K562 (cell line): Measurements from ENCODE around the gene STOX2. TPM values are rescaled to one million over a fixed set of nuclear protein-coding genes. Genes with fewer than 3 reads are reported as not detected.

Experiments
- ATAC-seq: fragments of 200-7000 bp; cut with Tn5 transposase; 3 replicates; pipeline ENCODE4 v1.9.1; 2020; ENCODE audit warnings: moderate library complexity
- BruUV-seq: library from RNA; stranded (reverse); fragments of 400-500 nt; replicated peaks from 2 replicates; lab custom pipeline; 2021; lab: Mats Ljungman, UMichigan
- CTCF ChIA-PET: fragments of 300-600 bp; formaldehyde crosslinking; extraction: SDS; loops from one replicate; lab custom pipeline; 2021; ENCODE audit warnings: low intra/inter-chr PET ratio; lab: Yijun Ruan, JAX
- POLR2A ChIA-PET: fragments of 300-600, 350-650 bp; sonication (Branson Sonifier 250); formaldehyde crosslinking; extraction: SDS; loops from one replicate; lab custom pipeline; 2021; ENCODE audit warnings: antibody characterized with exemption, inconsistent platforms; lab: Yijun Ruan, JAX
- DNase-seq, 4 experiments: peaks; one replicate each; pipeline versions ENCODE4 v3.0.0 to v3.0.0-alpha.2; 2011 to 2018; ENCODE audit warnings: low spot score in 3 of 4, mixed read lengths in 3 of 4; ENCODE audit errors: extremely low read depth in 1 of 4
- FAIRE-seq: peaks from 2 replicates; lab custom pipeline; 2011; peaks lifted over from hg19 to GRCh38; lab: Jason Lieb, UNC
- H2AFZ ChIP-seq: 2 replicates; pipeline ENCODE4 v1.6.0; 2011; ENCODE audit warnings: low read depth, low read length, control low read depth, inconsistent platforms
- H3K27ac ChIP-seq: fragments of 200-600 bp; 3 replicates; pipeline ENCODE4 v1.8.0; 2011; ENCODE audit warnings: low read depth, mild to moderate bottlenecking, control low read depth, inconsistent platforms, low read length, moderate library complexity, mixed read lengths; ENCODE audit errors: extremely low read depth
- H3K27me3 ChIP-seq, 2 experiments: fragments of 300-600 bp in 1 of 2; 2 replicates in 1 of 2; 3 replicates in 1 of 2; pipeline versions ENCODE4 v1.6.0 to v1.8.0; 2011; ENCODE audit warnings: inconsistent platforms in 2 of 2, low read length in 2 of 2, mild to moderate bottlenecking in 1 of 2, mixed read lengths in 1 of 2, moderate library complexity in 1 of 2; ENCODE audit not compliant: control insufficient read depth in 2 of 2, insufficient read depth in 2 of 2
- H3K36me3 ChIP-seq: fragments of 300-600 bp; 3 replicates; pipeline ENCODE4 v1.8.0; 2011; ENCODE audit warnings: mild to moderate bottlenecking, low read length, inconsistent platforms; ENCODE audit not compliant: control insufficient read depth, insufficient read depth
- H3K4me1 ChIP-seq, 2 experiments: fragments of 200-600 bp in 1 of 2; replicated peaks in 1 of 2; 2 replicates in 1 of 2; 3 replicates in 1 of 2; pipeline versions ENCODE4 v1.5.1 to v1.8.0; 2011; ENCODE audit warnings: inconsistent platforms in 2 of 2, low read length in 2 of 2, mild to moderate bottlenecking in 1 of 2, mixed read lengths in 1 of 2, moderate library complexity in 1 of 2; ENCODE audit not compliant: control insufficient read depth in 2 of 2, insufficient read depth in 2 of 2
- H3K4me2 ChIP-seq: 2 replicates; pipeline ENCODE4 v1.6.1; 2011; ENCODE audit warnings: low read length, control low read depth, inconsistent platforms, mixed read lengths; ENCODE audit not compliant: insufficient read depth
- H3K4me3 ChIP-seq: fragments of 200-600 bp; sonication (generic), shearing (Covaris generic); 2 replicates; pipeline ENCODE4 v1.5.1; 2016; ENCODE audit warnings: control low read depth, inconsistent platforms
- H3K79me2 ChIP-seq: fragments of 200-600 bp; 3 replicates; pipeline ENCODE4 v1.8.0; 2011; ENCODE audit warnings: low read length, inconsistent platforms; ENCODE audit not compliant: control insufficient read depth, insufficient read depth
- H3K9ac ChIP-seq, 2 experiments: 2 replicates each; pipeline versions ENCODE4 v1.6.0 to v1.6.1; 2011; ENCODE audit warnings: low read depth in 2 of 2, low read length in 2 of 2, control low read depth in 1 of 2, inconsistent platforms in 1 of 2, mild to moderate bottlenecking in 1 of 2, mixed read lengths in 1 of 2; ENCODE audit not compliant: insufficient read depth in 1 of 2
- H3K9me1 ChIP-seq: one replicate; pipeline ENCODE4 v1.6.0; 2011; ENCODE audit warnings: inconsistent platforms, mild to moderate bottlenecking, low read length, moderate library complexity; ENCODE audit not compliant: control insufficient read depth, insufficient read depth
- H3K9me3 ChIP-seq: replicated peaks from 2 replicates; pipeline ENCODE4 v1.5.1; 2011; ENCODE audit warnings: low read depth, low read length, inconsistent platforms; ENCODE audit not compliant: control insufficient read depth, insufficient read depth
- H4K20me1 ChIP-seq: replicated peaks from 2 replicates; pipeline ENCODE4 v1.6.1; 2011; ENCODE audit warnings: low read length, inconsistent platforms, mixed read lengths; ENCODE audit not compliant: control insufficient read depth, insufficient read depth
- ESRRA ChIP-seq: fragments of 450-650 bp; IDR thresholded peaks from 2 replicates; pipeline ENCODE4 v1.6.1; 2014; ENCODE audit warnings: low read depth, mild to moderate bottlenecking, moderate library complexity, borderline replicate concordance
- FOXA1 ChIP-seq: fragments of 450-650 bp; IDR thresholded peaks from 2 replicates; pipeline ENCODE4 v1.6.1; 2016; ENCODE audit warnings: mild to moderate bottlenecking, borderline replicate concordance
- GABPB2 ChIP-seq: fragments of 250-450 bp; sonication (Bioruptor Pico); conservative IDR thresholded peaks from 2 replicates; pipeline ENCODE4 v1.5.1; 2021; ENCODE audit warnings: mild to moderate bottlenecking
- HDGF ChIP-seq: fragments of 450-650 bp; IDR thresholded peaks from 2 replicates; pipeline ENCODE4 v1.6.1; 2016
- LCOR ChIP-seq: sonication (generic); formaldehyde crosslinking; IDR thresholded peaks from 2 replicates; pipeline ENCODE4 v1.8.0; 2022; ENCODE audit warnings: mild to moderate bottlenecking, missing genetic modification reagents
- MCM2 ChIP-seq: fragments of 450-650 bp; IDR thresholded peaks from 2 replicates; pipeline ENCODE4 v1.6.1; 2017; ENCODE audit warnings: low read depth, mild to moderate bottlenecking
- MEIS2 ChIP-seq: fragments of 450-650 bp; IDR thresholded peaks from 2 replicates; pipeline ENCODE4 v1.6.1; 2014; ENCODE audit warnings: mild to moderate bottlenecking; ENCODE audit not compliant: partially characterized antibody
- MIER1 ChIP-seq: fragments of 450-650 bp; IDR thresholded peaks from 2 replicates; pipeline ENCODE4 v1.6.1; 2016; ENCODE audit warnings: antibody characterized with exemption, mild to moderate bottlenecking, low read depth
- NEUROD1 ChIP-seq: fragments of 150-350 bp; IDR thresholded peaks from 2 replicates; pipeline ENCODE4 v1.6.1; 2014; ENCODE audit warnings: borderline replicate concordance, low read length, low read depth; ENCODE audit not compliant: partially characterized antibody
- POLR2G ChIP-seq: fragments of 200-400 bp; formaldehyde crosslinking; IDR thresholded peaks from 2 replicates; pipeline ENCODE4 v1.6.1; 2017; ENCODE audit warnings: low read depth, mild to moderate bottlenecking, antibody characterized with exemption, low read length, moderate library complexity
- RNF2 ChIP-seq: sonication (generic); IDR thresholded peaks from 2 replicates; pipeline ENCODE4 v1.6.1; 2016
- SMAD2 ChIP-seq: fragments of 150-350 bp; IDR thresholded peaks from 2 replicates; pipeline ENCODE4 v1.6.1; 2014; ENCODE audit warnings: low read depth, mild to moderate bottlenecking, low read length
- TCF7L2 ChIP-seq: fragments of 150-350 bp; IDR thresholded peaks from 2 replicates; pipeline ENCODE4 v1.6.1; 2016; ENCODE audit warnings: low read depth, mild to moderate bottlenecking, low read length, moderate library complexity
- TEAD4 ChIP-seq, 2 experiments: sonication (generic) in 1 of 2; formaldehyde crosslinking in 1 of 2; IDR thresholded peaks; 2 replicates each; pipeline versions ENCODE4 v1.6.1 to v1.8.0; 2012 to 2022; ENCODE audit warnings: borderline replicate concordance in 1 of 2, inconsistent platforms in 1 of 2, low read length in 1 of 2, mild to moderate bottlenecking in 1 of 2, missing genetic modification reagents in 1 of 2
- ZBTB43 ChIP-seq: sonication (generic); formaldehyde crosslinking; IDR thresholded peaks from 2 replicates; pipeline ENCODE4 v1.8.0; 2023; ENCODE audit warnings: mild to moderate bottlenecking, missing genetic modification reagents
- ZBTB8A ChIP-seq: fragments of 450-650 bp; IDR thresholded peaks from 2 replicates; pipeline ENCODE4 v1.6.1; 2018; ENCODE audit warnings: mild to moderate bottlenecking, moderate library complexity; ENCODE audit not compliant: partially characterized antibody
- ZNF75A ChIP-seq: fragments of 450-650 bp; formaldehyde crosslinking; IDR thresholded peaks from 2 replicates; pipeline ENCODE4 v1.4.0; 2020; ENCODE audit warnings: mild to moderate bottlenecking
- ZNF780A ChIP-seq: fragments of 250-450 bp; sonication (Bioruptor Pico); IDR thresholded peaks from 2 replicates; pipeline ENCODE4 v1.5.0; 2021; ENCODE audit warnings: mild to moderate bottlenecking
- in situ Hi-C: fragments of 300-500 bp; cut with MboI; formaldehyde crosslinking; loops from 4 replicates; pipeline ENCODE4 v1.15.0; 2018; ENCODE audit warnings: inconsistent platforms, mixed read lengths
- intact Hi-C: fragments of 100-400 bp; cut with micrococcal nuclease; formaldehyde crosslinking; loops from 2 replicates; pipeline ENCODE4 v1.14.2; 2022
- polyA plus RNA-seq, 8 experiments: library from polyadenylated mRNA; depleted of rRNA in 4 of 8; stranded (reverse) in 5 of 8; unstranded in 3 of 8; fragments of >200 nt; fragmentation: Nextera tagmentation in 2 of 8; fragmentation: Illumina TruSeq in 1 of 8; extraction: Ambion mirVana in 2 of 8; extraction: Trizol in 1 of 8; gene quantifications; 2 replicates each; pipeline versions ENCODE4 v1.2.1 to v1.2.3, GENCODE V29; 2011 to 2014; ENCODE audit warnings: inconsistent platforms in 1 of 8, missing spikeins in 1 of 8
- total RNA-seq, 7 experiments: library from RNA; depleted of rRNA in 6 of 7; stranded (reverse); fragments of >200 nt in 6 of 7; fragmentation: Illumina TruSeq in 2 of 7; extraction: Trizol in 2 of 7; gene quantifications; 2 replicates each; pipeline versions ENCODE4 v1.2.1 to v1.2.3, GENCODE V29; 2011 to 2021; ENCODE audit warnings: low replicate concordance in 1 of 7

Gene STOX2
- total and polyA plus RNA-seq, 9 of the 15 experiments (the other 6 are each of a cell fraction or from before 2014, with no cell fraction given), result not detected

DNA sequence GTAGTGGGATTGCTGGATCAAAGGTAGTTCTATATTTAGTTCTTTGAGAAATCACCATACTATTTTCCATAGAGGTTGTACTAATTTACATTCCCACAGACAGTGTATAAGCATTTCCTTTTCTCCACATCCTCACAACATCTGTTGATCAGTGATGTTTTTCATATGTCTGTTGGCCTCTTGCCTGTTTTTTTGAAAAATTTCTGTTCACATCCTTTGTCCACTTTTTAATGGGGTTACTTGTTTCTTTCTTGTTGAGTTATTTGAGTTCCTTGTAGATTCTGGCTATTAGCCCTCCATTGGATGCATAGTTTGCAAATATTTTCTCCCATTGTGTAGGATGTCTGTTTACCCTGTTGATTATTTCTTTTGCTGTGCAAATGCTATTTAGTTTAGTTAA is 72.6 kb downstream of the STOX2 start:
- H3K4me3 ChIP-seq, result no peak overlapping the region
- FAIRE-seq (no peak), DNase-seq (no peak), ATAC-seq (no peak)
- no TSS peak for BruUV-seq
- ChIA-PET CTCF (no interaction called here), POLR2A (no interaction called here)
- H3K9ac ChIP-seq, result no peak overlapping the region
- H3K9me1 ChIP-seq, result no peaks in the 10 kb centered on the region
- TF ChIP-seq MIER1 (no peak), ZBTB43 (CRISPR knock-in tag) (no peak), FOXA1 (no peak), POLR2G (no peak), GABPB2 (CRISPR knock-in tag) (no peak), MCM2 (no peak), ZNF780A (CRISPR knock-in tag) (no peak), ESRRA (no peak), SMAD2 (no peak), TEAD4 (IDR thresholded peaks at IDR 0.05; ENCODE audit: low read length) (no peak), TEAD4 (CRISPR knock-in tag; IDR thresholded peaks at IDR 0.05; ENCODE audit: borderline replicate concordance) (no peak), TCF7L2 (no peak), RNF2 (no peak), NEUROD1 (no peak), ZBTB8A (no peak), MEIS2 (no peak), HDGF (no peak), LCOR (CRISPR knock-in tag) (no peak), ZNF75A (CRISPR knock-in tag) (no peak)
- no peak overlapping the region for H3K27ac ChIP-seq
- no peaks in the 10 kb centered on the region for H3K79me2 ChIP-seq
- no peak overlapping the region for H3K4me2 ChIP-seq
- H3K9me3 ChIP-seq, result no peaks in the 10 kb centered on the region
- no peaks in the 10 kb centered on the region for H3K4me1 ChIP-seq
- H2AFZ ChIP-seq, result no peak overlapping the region
- H4K20me1 ChIP-seq, result no peaks in the 10 kb centered on the region
- in situ Hi-C loops, result no loop called here
- intact Hi-C loops, result no loop called here
- no peaks in the 10 kb centered on the region for H3K36me3 ChIP-seq
- H3K27me3 ChIP-seq, result 0 out of 5 replicates have a peak, but pooled peaks cover 0 to 4% of the 10 kb centered on the region in 2 experiments
